ENCODE data around the gene SPSB4.

DNA sequence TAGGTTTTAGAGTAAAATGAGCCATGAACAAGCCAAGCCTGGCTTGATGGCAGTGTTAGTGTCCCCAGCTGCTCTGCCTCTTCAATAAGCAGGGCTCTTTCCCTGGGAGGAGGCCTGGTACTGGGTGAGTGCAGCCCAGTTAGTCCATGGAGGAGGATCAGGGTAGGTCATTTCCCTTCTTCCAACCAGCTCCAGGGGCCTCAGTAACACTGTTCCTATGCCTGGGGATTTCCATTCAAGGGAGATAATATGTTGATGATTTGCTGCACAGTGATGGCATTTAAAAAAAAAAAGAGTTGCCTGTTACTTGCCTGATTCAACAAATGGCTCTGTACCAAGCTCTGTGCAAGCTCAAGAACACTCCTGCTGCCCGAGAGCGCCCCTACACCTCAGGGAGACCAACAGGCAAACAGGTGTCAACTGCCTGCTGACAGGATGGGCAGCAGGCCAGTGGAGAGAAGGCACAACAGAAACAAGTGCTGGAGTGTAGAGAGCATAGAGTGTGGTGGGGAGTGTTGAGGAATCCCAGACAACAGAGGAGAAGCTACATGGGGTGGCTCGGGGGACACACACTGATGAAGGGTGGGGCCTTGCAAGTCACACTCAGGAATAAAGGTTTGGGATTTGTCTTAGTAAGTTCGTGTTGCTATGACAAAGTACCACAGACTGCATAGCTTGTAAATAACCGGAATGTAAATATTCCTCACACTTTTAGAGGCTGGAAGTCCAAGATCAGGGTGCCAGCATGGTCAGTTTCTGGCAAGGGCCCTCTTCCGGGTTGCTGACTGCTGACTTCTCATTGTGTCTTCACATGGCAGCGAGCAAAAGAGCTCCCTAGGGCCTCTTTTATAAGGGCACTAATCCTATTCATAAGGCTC is 101.9 kb downstream of the SPSB4 start:
- TF ChIP-seq, protein P1, sequence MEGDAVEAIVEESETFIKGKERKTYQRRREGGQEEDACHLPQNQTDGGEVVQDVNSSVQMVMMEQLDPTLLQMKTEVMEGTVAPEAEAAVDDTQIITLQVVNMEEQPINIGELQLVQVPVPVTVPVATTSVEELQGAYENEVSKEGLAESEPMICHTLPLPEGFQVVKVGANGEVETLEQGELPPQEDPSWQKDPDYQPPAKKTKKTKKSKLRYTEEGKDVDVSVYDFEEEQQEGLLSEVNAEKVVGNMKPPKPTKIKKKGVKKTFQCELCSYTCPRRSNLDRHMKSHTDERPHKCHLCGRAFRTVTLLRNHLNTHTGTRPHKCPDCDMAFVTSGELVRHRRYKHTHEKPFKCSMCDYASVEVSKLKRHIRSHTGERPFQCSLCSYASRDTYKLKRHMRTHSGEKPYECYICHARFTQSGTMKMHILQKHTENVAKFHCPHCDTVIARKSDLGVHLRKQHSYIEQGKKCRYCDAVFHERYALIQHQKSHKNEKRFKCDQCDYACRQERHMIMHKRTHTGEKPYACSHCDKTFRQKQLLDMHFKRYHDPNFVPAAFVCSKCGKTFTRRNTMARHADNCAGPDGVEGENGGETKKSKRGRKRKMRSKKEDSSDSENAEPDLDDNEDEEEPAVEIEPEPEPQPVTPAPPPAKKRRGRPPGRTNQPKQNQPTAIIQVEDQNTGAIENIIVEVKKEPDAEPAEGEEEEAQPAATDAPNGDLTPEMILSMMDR (IDR thresholded peaks at IDR 0.05): no peak
- no peak for TF ChIP-seq EP300 (IDR thresholded peaks at IDR 0.05)

Data from ovary (tissue), 3 donors.